Immature natural killer cell (primary cell): ENCODE data around the gene MEAK7. TPM values are rescaled to one million over a fixed set of nuclear protein-coding genes. Genes with fewer than 3 reads are reported as not detected.
"Not testable (repeated sequence)": the region's sequence is repeated elsewhere in the genome, so short reads cannot be mapped to it uniquely, and the experiment has no call there.

Source experiments
- DNase-seq, 3 donors: peaks; one replicate each; pipeline ENCODE4 v3.0.0; 2022; ENCODE audit warnings: mixed read lengths in 1 of 3
- H3K27ac Mint-ChIP-seq, 6 donors: one replicate each; pipeline ENCODE4 v1.8.0; 2020; ENCODE audit warnings: mixed read lengths in 6 of 6, mild to moderate bottlenecking in 5 of 6, inconsistent platforms in 4 of 6, moderate library complexity in 3 of 6
- H3K27me3 Mint-ChIP-seq, 3 donors: one replicate each; pipeline ENCODE4 v1.8.0; 2020 to 2021; ENCODE audit warnings: low read depth in 3 of 3, mild to moderate bottlenecking in 3 of 3, mixed read lengths in 3 of 3, moderate library complexity in 3 of 3, inconsistent platforms in 1 of 3
- H3K36me3 Mint-ChIP-seq, 3 donors: one replicate each; pipeline ENCODE4 v1.8.0; 2020; ENCODE audit warnings: mixed read lengths in 3 of 3, inconsistent platforms in 2 of 3, mild to moderate bottlenecking in 2 of 3
- H3K4me1 Mint-ChIP-seq, 2 donors: one replicate each; pipeline ENCODE4 v1.8.0; 2020; ENCODE audit warnings: inconsistent platforms in 2 of 2, mild to moderate bottlenecking in 2 of 2, mixed read lengths in 2 of 2, moderate library complexity in 1 of 2
- H3K4me3 Mint-ChIP-seq, 5 donors: one replicate each; pipeline ENCODE4 v1.8.0; 2020; ENCODE audit warnings: mild to moderate bottlenecking in 5 of 5, mixed read lengths in 5 of 5, inconsistent platforms in 3 of 5, moderate library complexity in 3 of 5
- H3K9me3 Mint-ChIP-seq, 6 donors: one replicate each; pipeline ENCODE4 v1.8.0; 2020; ENCODE audit warnings: mild to moderate bottlenecking in 6 of 6, mixed read lengths in 6 of 6, inconsistent platforms in 4 of 6, moderate library complexity in 3 of 6
- polyA plus RNA-seq, 3 donors: library from polyadenylated mRNA; unstranded; fragments of 300-500 nt; fragmentation: Illumina TruSeq; gene quantifications; one replicate each; pipeline ENCODE4 v1.2.3, GENCODE V29; 2021

Gene MEAK7
- polyA plus RNA-seq, 3 donors from 2014 or later: 3.0 to 5.2 (median 5.1) TPM

DNA sequence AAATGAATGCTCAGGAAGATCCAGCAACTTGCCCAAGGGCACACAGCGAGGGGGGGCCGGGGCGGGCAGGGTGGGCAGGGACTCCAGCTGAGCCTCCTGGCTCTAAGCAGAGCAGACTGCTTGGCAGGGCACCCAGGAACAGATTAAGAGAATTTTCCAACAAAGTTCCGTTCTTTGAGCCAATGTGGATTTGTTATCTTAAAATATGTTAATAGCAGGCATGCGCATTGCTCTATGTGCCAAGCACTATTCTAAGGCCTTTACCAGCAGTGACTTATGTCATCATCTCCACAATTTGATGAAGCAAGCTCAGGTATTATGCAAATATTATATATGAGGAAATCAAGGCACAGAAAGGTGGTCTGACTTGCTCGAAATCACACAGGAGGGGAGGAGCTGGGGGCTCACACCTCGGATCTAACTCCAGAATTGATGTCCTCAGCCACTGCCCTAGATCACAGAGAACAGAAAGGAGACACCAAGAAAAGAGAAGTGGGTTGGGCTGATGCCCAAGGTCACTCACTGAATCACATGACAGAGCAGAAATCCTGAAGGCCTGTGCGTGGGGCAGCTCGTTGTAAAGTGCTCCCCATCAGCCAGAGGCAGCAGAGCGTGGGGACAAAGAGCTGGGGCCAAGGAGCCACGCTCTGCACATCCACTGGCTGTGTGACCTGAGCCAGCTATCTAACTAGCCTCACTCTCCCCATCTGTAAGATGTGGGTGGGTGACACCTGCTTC lies 23.2 kb upstream of the MEAK7 start:
- H3K9me3 Mint-ChIP-seq: peaks cover 0 to 7% (median 4%) of the 10 kb centered on the region in 6 donors
- no peaks in the 10 kb centered on the region for H3K4me1 Mint-ChIP-seq
- H3K4me3 Mint-ChIP-seq: no peak overlapping the region
- H3K27ac Mint-ChIP-seq: peak overlapping the region in 2 of 6 donors; percentile 44 to 69
- peaks cover 0 to 12% (median 4%) of the 10 kb centered on the region in 3 donors for H3K27me3 Mint-ChIP-seq
- H3K36me3 Mint-ChIP-seq: peaks cover 0 to 12% (median 0%) of the 10 kb centered on the region in 3 donors
- DNase-seq: no peak

DNA sequence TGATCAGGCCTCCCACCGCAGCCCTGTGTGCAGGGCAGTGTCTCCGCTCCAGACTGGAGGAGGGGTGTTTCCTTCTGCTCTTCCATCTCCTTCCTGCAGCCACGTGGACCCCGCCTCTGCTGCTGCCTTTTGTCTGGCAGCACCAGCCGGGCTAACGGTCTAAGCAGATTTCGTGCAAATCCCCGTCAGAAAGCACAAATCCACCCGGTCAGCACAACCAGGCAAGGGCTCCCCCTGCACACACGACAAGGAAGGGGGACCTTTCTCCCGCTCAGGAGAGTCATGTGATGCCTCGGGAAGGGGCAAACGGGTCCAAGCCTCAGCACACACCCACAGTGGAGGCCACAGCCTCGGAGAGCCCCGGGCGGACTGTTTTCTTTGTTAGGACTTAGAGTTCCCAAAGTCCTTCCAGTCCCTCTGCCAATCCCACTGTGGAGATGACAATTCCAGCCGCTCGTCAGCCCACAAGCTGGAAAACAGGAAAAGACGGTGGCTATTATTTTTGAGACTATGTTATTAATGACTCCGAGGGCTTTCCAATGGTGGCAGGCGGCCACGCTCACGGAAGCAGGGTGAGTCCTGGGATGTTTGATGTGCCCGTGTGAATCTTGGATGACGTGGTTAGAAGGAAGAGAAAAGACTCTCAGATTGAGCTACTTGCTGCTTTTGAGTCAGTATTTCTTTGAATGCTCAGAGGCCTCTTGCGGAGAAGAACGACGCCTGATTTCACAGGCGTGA lies 22.5 kb upstream of the MEAK7 start:
- Mint-ChIP-seq H3K27ac (peak overlapping the region in 1 of 6 donors; percentile 44), H3K27me3 (peaks cover 0 to 12% (median 0%) of the 10 kb centered on the region in 3 donors), H3K4me3 (no peak overlapping the region), H3K4me1 (no peaks in the 10 kb centered on the region), H3K9me3 (peaks cover 0 to 7% (median 4%) of the 10 kb centered on the region in 6 donors), H3K36me3 (peaks cover 0 to 12% (median 0%) of the 10 kb centered on the region in 3 donors)
- no peak for DNase-seq

DNA sequence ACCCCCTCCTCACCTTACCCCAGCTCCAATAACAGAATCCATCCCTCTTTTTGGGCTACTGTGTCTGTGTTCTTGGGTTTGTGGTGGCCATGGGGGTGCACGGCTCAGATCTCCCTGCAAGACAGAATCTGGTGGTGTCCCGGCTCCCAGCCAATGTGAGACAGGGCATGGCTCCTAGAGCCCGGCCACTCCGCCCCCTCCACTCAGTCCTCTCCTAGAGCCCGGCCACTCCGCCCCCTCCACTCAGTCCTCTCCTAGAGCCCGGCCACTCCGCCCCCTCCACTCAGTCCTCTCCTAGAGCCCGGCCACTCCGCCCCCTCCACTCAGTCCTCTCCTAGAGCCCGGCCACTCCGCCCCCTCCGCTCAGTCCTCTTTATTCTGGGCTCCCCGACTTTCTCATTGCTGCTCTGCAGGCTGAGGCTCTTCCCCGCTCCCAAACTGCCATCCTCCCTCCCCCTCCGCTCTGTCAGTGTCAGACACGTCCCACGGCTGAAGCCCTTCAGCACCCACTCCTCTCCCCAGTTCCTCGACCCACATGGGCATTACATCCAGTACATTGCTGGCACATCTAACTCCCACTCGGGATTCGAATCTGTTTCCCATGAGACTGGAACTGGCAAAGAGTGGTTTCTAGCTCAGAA lies 20.6 kb upstream of the MEAK7 start:
- H3K27ac Mint-ChIP-seq, H3K27me3 Mint-ChIP-seq, H3K9me3 Mint-ChIP-seq, H3K4me1 Mint-ChIP-seq, H3K36me3 Mint-ChIP-seq, DNase-seq, H3K4me3 Mint-ChIP-seq: not testable (repeated sequence)

DNA sequence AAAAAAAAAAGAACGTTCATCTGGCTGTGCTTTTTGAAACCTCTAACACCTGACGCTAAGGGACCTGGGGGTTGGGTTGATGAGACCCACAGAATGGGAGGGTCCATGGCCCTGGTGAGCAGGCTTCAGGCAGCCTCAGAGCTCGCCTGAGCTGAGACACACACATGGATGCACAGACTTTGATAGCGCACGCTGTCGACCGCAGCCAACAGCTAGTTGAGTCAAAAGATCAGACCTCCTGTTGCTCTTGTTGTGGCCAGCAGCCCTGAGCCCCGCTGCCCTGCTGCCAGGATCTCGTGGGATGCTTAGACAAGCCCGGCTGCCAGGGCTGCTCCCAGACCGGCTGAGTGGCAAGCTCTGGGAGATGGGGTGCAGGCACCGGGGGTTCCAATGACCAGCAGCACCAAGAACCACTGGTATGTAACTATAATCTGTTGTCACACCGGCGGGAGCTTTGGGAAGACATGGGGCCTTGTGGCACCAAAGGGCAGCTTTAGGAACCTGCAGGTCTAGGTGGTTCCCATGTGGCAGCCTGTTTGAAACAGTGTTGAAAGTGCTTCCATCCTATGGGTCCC lies 20.0 kb upstream of the MEAK7 start:
- peaks cover 9 to 14% of the 10 kb centered on the region in 2 donors for H3K4me1 Mint-ChIP-seq
- no peak overlapping the region for H3K27ac Mint-ChIP-seq
- no peak overlapping the region for H3K4me3 Mint-ChIP-seq
- H3K36me3 Mint-ChIP-seq: peaks cover 0 to 5% (median 0%) of the 10 kb centered on the region in 3 donors
- peaks cover 0 to 8% (median 2%) of the 10 kb centered on the region in 3 donors for H3K27me3 Mint-ChIP-seq
- DNase-seq: no peak
- H3K9me3 Mint-ChIP-seq: peaks cover 0 to 3% (median 1%) of the 10 kb centered on the region in 6 donors

DNA sequence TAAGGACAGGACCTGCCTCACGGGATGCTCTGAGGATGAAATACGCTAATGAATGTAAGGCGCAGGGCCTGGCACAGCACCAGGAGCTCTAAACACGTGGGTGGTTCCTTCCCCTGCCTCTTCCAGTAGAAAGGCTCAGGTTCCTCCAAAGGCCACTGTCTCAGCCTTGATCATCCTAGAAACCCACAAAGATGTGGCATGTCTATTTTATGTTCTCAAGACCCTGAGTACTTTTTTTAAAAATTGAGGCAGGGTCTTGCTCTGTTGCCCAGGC lies 17.0 kb upstream of the MEAK7 start:
- no peak for DNase-seq
- Mint-ChIP-seq H3K27ac (no peak overlapping the region), H3K4me3 (no peak overlapping the region), H3K4me1 (peaks cover 33 to 40% of the 10 kb centered on the region in 2 donors), H3K9me3 (peaks cover 0 to 2% (median 0%) of the 10 kb centered on the region in 6 donors), H3K36me3 (no peaks in the 10 kb centered on the region), H3K27me3 (peaks cover 2 to 12% (median 6%) of the 10 kb centered on the region in 3 donors)

DNA sequence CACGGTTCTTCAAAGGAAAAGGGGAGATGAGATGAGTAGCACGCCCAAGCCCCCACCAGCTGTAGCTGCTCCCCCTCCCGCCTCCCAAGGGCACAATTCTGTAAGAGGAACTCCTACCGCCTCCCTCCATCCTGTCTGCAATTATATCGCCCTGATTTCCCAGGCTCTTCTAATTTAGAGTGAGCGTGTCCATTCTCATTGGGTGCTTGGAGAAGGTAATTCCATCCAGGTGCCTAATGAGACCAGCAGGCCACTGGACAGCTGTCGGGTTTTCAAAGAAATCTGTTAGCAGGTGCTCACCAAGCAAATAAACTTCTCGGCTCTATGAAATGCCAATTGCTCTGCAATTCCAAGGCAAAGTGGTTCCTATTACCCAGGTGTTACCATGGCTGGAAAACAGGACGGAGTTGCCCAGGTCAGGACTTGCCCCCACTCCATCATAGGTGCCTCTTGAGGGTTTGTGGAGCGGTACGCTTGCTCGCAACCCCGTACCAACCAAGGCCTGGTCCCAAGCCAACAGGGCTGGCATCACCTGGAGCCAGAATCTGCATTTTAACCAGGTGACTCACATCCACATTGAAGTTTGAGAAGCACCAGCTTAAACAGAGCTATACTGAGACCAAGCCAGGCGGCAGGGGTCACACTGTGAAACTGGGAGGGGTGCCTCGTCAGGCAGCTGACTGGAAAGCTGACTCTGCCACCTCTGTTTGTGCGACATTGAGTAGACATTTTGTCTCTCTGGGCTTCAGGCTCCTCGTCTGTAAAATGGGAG lies 16.5 kb upstream of the MEAK7 start:
- no peak overlapping the region for H3K4me3 Mint-ChIP-seq
- DNase-seq: no peak
- H3K9me3 Mint-ChIP-seq: peaks cover 0 to 2% (median 0%) of the 10 kb centered on the region in 6 donors
- H3K4me1 Mint-ChIP-seq: peaks cover 37 to 44% of the 10 kb centered on the region in 2 donors
- H3K36me3 Mint-ChIP-seq: no peaks in the 10 kb centered on the region
- H3K27ac Mint-ChIP-seq: peak overlapping the region in 1 of 6 donors; percentile 33
- peaks cover 2 to 12% (median 6%) of the 10 kb centered on the region in 3 donors for H3K27me3 Mint-ChIP-seq

DNA sequence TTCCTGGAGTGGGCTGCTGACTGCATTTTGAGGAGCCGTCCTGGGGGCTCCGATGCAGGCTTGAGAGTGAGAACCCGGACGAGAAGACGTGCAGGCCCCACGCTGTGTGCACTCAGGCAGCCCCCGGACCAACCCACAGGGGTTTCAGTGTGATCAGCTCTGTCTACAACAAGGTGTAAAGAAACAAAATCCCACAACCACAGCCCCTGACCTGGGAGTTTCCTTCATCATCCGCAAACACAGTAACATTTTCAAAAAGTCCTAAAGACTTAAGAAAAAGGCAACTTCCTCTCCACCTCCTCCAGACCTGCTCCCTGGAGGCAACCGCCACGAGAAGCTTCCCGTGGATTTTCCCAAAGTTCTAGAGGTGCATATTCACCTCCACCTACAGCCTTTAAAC lies 15.4 kb upstream of the MEAK7 start:
- Mint-ChIP-seq H3K27ac (peak overlapping the region; percentile 3 to 81 (median 54)), H3K4me1 (peaks cover 46 to 53% of the 10 kb centered on the region in 2 donors), H3K27me3 (peaks cover 4 to 12% (median 6%) of the 10 kb centered on the region in 3 donors), H3K9me3 (peaks cover 0 to 2% (median 0%) of the 10 kb centered on the region in 6 donors), H3K4me3 (peak overlapping the region in 4 of 5 donors; percentile 40 to 60 (median 51)), H3K36me3 (peaks cover 0 to 3% (median 0%) of the 10 kb centered on the region in 3 donors)
- peak; percentile 17 to 38 (median 31) for DNase-seq

DNA sequence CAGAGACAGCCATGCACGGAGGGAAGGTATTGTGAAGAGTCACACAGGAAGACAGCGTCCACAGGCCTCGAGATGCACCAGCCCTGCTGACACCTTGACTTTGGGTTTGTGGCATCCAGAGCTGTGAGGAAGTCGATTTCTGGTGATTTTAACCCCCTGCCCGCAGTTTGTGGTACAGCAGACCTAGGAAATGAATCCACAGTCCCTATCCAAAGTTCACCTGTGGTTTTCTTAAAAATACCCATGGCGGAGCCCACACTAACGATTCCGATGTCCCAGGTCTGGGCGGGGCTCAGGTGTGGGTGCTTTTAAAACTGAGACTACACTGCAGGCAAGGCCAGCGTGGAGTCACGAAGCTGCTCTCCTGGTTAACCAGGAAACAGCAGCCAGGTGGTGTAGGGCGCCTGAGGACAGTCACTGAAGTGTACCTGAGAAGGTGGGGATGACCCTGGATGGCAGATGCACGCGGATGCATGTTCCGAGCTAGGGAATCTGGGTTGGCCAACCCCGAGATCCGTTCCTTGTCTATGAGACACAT lies 14.4 kb upstream of the MEAK7 start:
- H3K4me1 Mint-ChIP-seq: peaks cover 56 to 63% of the 10 kb centered on the region in 2 donors
- peak overlapping the region in 5 of 6 donors; percentile 57 to 79 (median 73) for H3K27ac Mint-ChIP-seq
- peaks cover 6 to 12% (median 6%) of the 10 kb centered on the region in 3 donors for H3K27me3 Mint-ChIP-seq
- H3K4me3 Mint-ChIP-seq: peak overlapping the region; percentile 46 to 64 (median 59)
- H3K36me3 Mint-ChIP-seq: peaks cover 0 to 3% (median 0%) of the 10 kb centered on the region in 3 donors
- DNase-seq: peak; percentile 79 to 82 (median 79)
- peaks cover 0 to 2% (median 0%) of the 10 kb centered on the region in 6 donors for H3K9me3 Mint-ChIP-seq

DNA sequence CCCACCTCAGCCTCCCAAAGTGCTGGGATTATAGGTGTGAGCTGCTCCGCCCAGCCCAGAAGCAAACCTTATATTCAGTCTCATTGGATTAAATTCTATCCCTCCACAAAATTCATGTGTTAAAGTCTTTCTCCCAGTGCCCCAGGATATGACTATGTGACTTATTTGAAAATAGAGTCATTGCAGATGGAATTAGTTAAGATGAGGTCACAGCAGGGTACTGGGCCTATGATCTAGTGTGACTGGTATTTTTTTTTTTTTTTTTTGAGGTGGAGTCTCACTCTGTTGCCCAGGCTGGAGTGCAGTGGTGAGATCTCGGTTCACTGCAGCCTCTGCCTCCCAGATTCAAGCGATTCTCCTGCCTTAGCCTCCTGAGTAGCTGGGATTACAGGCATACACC lies 13.8 kb upstream of the MEAK7 start:
- H3K4me1 Mint-ChIP-seq: peaks cover 62 to 70% of the 10 kb centered on the region in 2 donors
- H3K27ac Mint-ChIP-seq: peak overlapping the region in 2 of 6 donors; percentile 31 to 57
- DNase-seq: not testable (repeated sequence)

DNA sequence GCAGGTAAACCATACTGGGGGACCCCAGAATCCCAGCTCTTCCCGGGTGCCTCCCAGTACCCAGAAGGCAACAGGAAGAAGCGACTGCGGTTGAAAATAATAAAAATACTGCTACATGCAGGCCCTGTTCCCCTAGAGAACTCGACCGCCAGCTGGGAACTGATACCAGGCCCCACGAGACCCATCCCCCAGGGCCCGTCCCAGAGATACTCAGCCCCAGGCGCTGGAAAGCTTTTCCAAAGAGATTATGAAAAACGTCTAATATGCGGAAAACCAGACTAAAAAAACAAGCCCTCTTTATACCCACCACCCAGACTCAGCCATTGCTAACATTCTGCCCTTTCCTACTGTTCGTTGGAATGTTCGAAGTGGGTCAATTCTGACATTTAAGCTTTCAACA lies 12.9 kb upstream of the MEAK7 start:
- H3K4me3 Mint-ChIP-seq: peak overlapping the region in 1 of 5 donors; percentile 64
- H3K36me3 Mint-ChIP-seq: peaks cover 0 to 3% (median 0%) of the 10 kb centered on the region in 3 donors
- peaks cover 66 to 74% of the 10 kb centered on the region in 2 donors for H3K4me1 Mint-ChIP-seq
- peak overlapping the region in 2 of 6 donors; percentile 31 to 34 for H3K27ac Mint-ChIP-seq
- H3K27me3 Mint-ChIP-seq: peaks cover 6 to 12% (median 9%) of the 10 kb centered on the region in 3 donors
- no peak for DNase-seq
- peaks cover 0 to 2% (median 0%) of the 10 kb centered on the region in 6 donors for H3K9me3 Mint-ChIP-seq

More for the DNA sequence above, 13.8 kb upstream of the MEAK7 start:
- not testable (repeated sequence) for H3K9me3 Mint-ChIP-seq, H3K36me3 Mint-ChIP-seq
- H3K27me3 Mint-ChIP-seq: peaks cover 6 to 12% (median 6%) of the 10 kb centered on the region in 3 donors
- peak overlapping the region in 3 of 5 donors; percentile 6 to 64 (median 27) for H3K4me3 Mint-ChIP-seq

DNA sequence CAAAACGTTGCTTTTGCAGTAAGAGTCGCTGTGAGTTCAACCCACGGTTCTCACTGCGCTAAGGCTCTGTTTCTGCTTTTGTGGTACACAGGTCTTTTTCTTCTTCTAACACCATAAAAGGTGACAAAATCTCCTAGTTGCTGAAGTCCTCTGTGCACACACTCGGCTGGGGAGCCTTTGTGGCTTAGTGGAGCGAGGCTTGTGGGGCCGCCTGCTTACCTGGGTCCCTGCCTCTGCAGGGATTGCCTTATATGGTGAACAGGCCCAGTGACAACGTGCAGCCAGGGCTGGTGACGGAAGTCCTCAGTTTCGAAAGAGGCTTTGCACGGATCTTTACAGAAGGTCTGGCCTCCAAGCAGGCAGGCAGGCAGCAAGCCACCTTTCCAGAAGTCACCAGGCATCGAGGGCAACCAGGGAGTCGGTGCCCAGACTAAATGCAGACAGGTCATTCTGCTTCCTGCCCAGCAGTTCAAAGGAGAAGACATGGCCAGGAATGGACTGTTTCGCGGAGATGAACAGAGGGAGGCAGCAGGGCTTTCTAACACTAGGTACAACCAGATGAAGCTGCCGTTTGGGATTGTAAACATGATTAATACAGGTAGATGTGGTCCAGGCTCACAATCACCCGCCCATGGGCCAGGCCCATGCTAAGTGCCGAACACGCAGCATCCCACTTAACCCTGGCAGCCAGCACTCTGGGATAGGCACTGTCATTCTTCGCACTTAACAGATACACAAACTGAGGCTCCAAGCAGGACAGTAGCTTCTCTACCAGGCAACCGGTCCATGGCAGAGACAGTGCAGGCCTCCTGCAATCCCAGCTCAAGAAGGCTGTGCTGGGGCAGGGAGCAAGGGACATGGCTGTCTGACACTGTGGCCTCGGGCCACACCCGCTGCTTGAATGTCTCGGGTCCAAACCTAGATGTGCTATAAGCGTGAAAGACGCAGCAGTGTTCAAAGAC lies 10.7 kb upstream of the MEAK7 start:
- Mint-ChIP-seq H3K4me1 (peaks cover 68 to 77% of the 10 kb centered on the region in 2 donors), H3K36me3 (peaks cover 0 to 3% (median 0%) of the 10 kb centered on the region in 3 donors), H3K27me3 (peaks cover 6 to 11% (median 9%) of the 10 kb centered on the region in 3 donors), H3K9me3 (peaks cover 0 to 2% (median 0%) of the 10 kb centered on the region in 6 donors), H3K4me3 (peak overlapping the region; percentile 64 to 80 (median 74)), H3K27ac (peak overlapping the region; percentile 87 to 97 (median 94))
- peak; percentile 70 to 77 (median 73) for DNase-seq
